Hindlimb muscle (tissue), 1 donor: ENCODE data around the gene TKTL2. TPM values are rescaled to one million over a fixed set of nuclear protein-coding genes. Genes with fewer than 3 reads are reported as not detected.
A peak's percentile ranks its signal among the peaks of the same experiment; 100 is the strongest.
"Not testable (repeated sequence)": the region's sequence is repeated elsewhere in the genome, so short reads cannot be mapped to it uniquely, and the experiment has no call there.

Experiments
- DNase-seq: peaks from one replicate; pipeline ENCODE4 v3.0.0-alpha.2; 2013
- polyA plus RNA-seq: library from polyadenylated mRNA; unstranded; fragments of 120-200 nt; gene quantifications from one replicate; pipeline ENCODE4 v1.2.1, GENCODE V29; 2013; ENCODE audit not compliant: insufficient read length

The TKTL2 gene
- polyA plus RNA-seq: not detected

DNA sequence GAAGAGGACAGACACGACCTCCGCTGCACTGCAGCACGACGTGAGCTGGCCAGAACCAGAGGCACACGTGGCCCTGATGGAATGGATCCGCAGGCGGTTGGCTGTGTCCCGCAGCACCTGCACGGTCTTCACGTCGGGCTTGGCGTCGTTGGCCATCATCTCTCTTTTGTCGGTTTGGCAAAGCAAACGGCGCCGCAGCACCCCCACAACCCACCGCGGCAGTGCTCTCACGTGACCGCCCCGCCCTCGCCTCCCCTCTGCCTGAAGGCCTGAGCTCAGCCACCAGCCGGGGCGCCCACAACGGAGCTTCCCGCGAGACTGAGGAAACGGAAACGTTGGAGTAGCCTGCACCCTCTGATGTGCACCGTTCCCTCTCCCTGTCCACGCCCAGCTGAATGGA, at the start of gene TKTL2:
Gene TKTL2, minus strand, starts transcription at position 179 of the 400 bp plus-strand sequence. Its CDS starts 20 bp downstream, at position 159.
- no peak for DNase-seq

DNA sequence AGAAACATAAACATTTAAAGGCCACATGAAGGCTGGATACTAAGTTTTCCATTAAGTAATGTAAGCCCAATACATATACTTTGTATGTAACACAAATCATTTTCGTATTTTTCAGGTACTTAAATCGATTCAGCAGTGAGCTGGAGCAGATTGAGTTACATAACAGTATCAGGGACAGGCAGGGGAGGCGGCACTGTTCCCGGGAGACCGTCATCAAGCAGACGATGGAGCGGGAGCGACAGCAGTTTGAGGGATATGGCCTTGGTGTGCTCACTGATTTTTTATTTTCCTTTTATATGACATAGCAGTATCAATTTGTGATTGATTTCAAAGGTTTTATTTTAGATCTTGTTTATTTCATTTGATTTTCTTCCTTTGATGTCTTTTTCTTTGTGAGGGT, 41.6 kb upstream of the TKTL2 start:
- no peak for DNase-seq

GRCh38 chr4:163505374-163505773, 31.8 kb upstream of the TKTL2 start:
- no peak for DNase-seq

DNA sequence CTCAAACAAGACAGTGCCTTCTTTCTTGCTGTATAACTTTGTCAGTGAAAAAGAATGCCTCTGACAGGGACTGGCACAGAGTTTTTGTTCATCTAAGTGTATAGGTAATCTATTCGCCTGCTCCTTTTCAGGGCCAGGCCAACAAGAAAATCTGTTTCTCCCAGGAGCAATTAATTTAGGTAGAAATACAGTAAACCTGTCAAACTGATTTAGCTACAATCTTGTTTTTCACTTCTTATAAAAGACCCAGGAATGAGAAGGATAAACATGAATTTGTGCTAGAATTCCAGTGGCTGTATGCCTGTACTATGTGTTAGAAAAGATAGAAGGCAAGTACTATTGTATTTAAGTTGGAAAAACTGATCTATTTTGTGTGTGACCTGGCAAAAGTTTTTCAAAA, 27.0 kb upstream of the TKTL2 start:
- no peak for DNase-seq

DNA sequence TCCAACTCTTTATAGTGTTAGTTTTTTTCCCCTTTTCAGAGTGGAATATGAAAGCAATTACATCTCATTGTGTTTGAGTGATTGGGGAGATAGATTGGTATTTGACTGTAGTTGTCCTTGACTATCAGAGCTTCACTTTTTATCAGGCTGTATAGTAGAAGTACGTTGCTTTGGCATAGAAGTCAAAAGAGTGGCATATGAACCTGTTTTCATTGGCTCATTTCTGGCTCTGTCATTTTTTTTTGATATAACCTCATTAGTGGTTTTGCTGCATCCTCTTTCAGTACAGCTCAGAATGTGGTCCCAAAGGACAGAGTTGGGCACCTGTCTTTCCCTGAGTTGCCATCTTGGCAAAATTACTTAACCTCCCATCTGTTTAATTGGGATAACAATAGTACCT, 22.3 kb upstream of the TKTL2 start:
- no peak for DNase-seq

DNA sequence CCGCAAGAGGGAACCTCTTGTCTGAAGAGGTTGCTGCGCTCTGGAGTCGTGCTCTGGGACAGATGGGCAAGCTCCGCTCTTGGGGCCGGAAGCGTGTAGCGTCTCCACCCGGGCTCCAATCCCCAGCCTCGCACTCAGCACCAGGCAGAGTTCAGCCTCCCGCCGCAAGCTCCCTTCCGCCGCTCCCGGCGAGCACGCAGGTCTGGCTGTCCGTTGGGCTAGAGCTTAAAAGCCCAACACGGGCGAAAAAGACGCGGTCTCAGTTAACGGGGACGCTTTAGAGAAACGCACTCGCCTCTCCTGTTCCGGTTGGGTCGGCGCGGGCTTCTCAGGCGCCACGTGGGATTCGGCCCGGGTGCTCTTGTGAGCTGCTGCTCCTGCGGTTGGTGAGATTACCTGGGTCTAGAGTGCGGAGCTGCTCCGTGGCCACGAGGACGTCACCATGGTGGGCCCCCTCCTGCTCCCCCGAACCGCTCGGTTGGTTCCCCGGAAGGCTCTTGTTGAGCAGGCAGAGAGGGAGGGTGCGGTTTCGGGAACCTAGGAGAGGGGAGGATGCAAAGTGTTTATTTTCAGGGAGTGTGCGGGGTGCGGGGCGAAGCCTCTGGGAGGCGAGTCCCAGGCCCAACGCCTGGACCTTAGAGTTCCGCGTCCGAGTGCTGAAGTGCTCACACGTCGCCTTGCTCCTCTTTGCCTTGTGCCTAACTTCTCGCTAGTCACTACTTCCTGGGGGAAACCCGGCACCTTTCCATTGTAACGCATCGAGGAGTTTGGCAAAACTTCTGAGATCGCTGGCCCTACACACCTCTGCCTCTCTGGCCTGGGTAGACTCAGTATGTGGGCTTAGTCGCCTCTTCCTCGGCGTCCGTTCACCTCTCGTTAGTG, 21.0 kb upstream of the TKTL2 start, which contains the start of gene TMA16:
Gene TMA16, plus strand, starts transcription at position 331 of the 882 bp plus-strand sequence. Its CDS starts 112 bp downstream, at position 443.
- peak; percentile 90 for DNase-seq

DNA sequence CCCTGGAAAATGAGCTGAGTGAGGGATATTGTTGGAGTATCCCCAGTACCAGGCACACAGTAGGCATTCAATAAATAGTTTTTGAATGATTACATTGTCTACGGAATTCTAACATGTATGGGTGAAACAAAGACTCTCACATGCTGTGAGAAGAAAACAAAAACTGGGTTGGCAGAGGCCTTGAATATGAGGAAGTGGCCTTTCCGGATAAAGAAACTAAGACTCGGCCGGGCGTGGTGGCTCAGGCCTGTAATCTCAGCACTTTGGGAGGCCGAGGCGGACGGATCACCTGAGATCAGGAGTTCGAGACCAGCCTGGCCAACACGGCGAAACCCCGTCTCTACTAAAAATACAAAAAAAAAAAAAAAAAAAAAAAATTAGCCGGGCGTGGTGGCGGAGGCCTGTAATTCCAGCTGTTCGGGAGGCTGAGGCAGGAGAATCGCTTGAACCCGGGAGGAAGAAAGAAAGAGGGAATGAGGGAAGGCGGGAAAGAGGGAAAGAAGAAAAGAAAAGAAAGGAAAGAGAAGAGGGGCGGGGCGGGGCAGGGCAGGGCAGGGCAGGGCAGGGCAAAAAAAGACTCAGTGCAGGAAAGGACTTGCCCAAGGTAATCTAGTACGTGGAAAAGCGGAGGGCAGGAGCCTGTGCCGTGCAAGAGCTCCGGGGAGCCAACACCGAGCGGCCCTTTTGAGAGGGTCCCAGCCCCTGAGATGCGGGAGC, 20.2 kb upstream of the TKTL2 start:
- DNase-seq: no peak

DNA sequence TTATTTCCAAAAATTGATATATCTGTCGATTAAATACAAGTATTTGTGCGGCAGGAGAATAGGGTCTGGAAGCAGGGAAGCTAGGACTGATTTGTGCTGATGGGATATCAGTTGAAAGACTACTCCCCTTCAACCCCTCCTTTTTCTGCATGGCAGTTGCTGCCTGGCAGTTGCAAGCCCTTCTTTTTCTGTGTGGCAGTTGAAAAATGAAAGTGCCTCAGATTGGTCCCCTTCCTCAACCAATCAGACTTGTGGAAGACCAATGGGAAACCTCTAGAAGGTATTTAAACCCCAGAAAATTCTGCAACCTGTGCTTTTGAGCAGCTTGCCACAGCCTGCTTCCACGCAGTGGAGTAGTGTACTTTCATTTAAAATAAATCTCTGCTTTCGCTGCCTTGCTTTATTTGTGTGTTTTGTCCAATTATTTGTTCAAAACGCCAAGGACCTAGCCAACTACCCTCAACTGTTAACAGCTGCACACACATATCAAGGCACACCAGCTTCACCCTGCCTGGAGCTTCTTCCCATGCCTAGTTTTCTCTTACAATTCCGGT, 19.5 kb upstream of the TKTL2 start:
- DNase-seq: no peak

- no peak for DNase-seq
Observed at GRCh38 chr4:163489929-163490328, 16.4 kb upstream of the TKTL2 start.

GRCh38 chr4:163486321-163486720, 12.8 kb upstream of the TKTL2 start:
- no peak for DNase-seq

DNA sequence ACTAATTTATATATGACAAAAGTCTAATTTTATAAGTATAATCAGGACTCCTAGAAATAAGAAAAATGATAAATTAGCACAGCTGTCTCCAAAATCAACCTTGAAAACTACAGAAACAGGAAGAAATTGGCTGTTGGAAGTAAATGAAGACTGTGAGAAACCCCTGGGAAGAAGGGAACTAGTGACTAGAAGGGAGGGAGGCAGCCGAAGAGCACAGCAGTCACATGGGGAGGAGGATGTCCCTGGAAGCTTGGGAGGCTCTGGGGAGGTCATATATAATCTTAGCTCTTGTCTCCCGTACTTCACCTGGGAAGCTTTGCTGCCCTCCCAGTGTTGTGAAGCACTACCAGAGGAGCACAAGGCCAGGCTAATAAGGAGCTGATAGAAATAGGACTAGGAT, 12.0 kb upstream of the TKTL2 start:
- DNase-seq: no peak

GRCh38 chr4:163484906-163485305, 11.4 kb upstream of the TKTL2 start:
- DNase-seq: peak; percentile 40

- no peak for DNase-seq
Observed at GRCh38 chr4:163482190-163482589, 8.6 kb upstream of the TKTL2 start.

- DNase-seq: no peak
Observed at GRCh38 chr4:163476761-163477438, 3.3 kb upstream of the TKTL2 start.

- DNase-seq: no peak
Observed at GRCh38 chr4:163474027-163474426, 473 bp upstream of the TKTL2 start.

DNA sequence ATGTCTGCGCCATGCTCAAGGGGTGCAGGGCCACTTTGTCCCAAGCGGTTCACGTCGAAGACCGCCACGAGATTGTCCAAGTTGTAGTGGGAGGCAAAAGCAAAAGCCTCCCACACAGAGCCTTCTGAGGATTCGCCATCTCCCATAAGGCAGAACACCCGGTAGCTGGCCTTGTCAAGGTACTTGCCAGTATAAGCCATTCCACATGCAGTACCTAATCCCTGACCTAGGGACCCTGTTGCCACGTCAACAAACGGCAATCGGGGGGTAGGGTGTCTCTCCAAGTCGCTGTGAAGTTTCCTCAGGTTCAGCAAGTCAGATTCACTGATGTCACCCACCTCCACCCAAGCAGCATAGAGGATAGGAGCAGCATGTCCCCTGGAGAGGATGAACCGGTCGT, 424 bp downstream of the TKTL2 start:
- no peak for DNase-seq

GRCh38 chr4:163470391-163470790, 3.2 kb downstream of the TKTL2 start:
- no peak for DNase-seq

DNA sequence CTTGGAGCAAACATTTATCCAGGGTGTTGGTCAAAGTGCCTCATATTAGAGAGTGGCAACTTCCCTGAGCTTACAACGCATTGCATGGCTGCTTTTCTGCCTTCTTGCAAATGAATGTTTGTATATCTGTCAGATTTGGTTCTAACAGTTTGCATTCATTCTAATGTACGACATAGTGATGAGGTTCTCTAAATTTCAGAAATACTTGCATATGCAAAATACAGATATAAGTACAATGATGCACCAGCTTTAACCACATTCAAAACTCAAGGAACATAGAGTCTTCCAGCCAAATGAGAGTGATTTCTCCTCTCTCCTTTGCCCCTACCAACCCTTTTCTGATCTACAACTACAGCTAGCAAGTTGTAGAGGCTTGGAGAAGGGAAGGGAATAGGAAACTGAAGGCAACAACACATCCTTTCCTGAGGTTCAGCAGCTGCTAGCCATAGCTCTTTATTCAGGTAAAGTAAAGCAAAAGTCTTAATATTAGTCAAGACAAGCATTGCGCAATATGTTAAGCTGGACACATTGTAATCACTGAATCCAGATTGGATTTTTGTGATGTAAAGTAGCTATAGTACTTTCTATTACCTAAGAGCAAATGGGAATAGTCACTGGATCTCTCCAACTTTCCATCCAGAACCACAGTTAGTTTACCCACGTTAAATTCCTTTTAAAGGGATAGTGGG, 6.3 kb downstream of the TKTL2 start:
- DNase-seq: no peak

- DNase-seq: no peak
Observed at GRCh38 chr4:163462556-163462955, 11.0 kb downstream of the TKTL2 start.

DNA sequence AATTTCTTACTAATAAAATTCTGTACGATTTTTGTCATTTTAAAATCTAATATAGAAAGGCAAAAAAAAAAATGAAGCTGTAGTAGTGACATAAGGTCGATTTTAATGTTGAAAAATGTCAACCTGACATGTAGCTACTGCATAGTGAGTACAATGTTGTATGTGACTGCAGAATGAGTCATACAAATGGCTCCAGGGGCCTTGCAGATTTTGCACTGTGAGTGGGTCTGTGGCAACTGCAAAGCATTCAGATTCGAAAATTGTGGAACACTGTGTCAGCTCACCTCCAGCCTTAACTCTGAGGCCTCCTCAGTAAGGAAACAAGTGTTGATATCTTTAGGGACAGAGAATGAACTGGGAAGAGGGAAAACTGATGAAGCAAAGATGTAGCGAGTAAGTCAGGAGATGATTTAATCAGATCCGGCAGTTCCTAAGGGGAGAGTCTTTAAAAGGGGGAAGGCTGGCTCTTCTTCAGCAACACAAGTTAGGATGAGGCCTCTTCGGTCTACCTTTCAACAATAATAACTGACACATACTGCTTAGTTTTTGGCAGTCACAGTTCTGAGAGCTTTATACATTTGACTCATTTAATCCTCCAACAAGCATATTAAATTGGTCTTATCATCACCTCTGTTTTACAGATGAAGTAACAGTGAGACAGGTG, 24.9 kb downstream of the TKTL2 start:
- no peak for DNase-seq

DNA sequence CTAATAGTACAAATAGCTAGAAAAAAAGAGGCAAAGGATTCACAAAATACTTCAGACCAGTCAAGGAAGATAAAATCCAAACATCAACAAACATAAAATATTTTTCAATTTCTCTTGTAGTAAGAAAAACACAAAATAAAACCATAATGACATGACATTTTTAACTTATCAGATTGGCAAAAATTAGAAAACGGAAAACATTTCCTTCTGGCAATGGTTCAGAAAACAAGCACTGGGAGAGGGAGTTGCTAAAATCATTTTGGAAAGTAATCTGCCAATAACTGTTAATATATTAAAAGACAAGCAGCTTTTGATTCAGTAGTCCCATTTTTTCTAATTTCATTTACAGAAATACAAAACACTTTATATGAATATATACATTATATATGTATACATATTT, 26.1 kb downstream of the TKTL2 start:
- no peak for DNase-seq

- not testable (repeated sequence) for DNase-seq
Observed at GRCh38 chr4:163447023-163447422, 26.5 kb downstream of the TKTL2 start.
